Endodermal cell (in vitro differentiated cells): Measurements from ENCODE around the gene SELENOV. TPM values are rescaled to one million over a fixed set of nuclear protein-coding genes. Genes with fewer than 3 reads are reported as not detected.

Experiments used
- DNase-seq: peaks from one replicate; pipeline ENCODE4 v3.0.0-alpha.2; 2017
- H3K27ac ChIP-seq: 2 replicates; pipeline ENCODE4 v1.5.1; 2013; ENCODE audit warnings: mild to moderate bottlenecking, low read depth, low read length, moderate library complexity
- H3K27me3 ChIP-seq: 2 replicates; pipeline ENCODE4 v1.6.1; 2013; ENCODE audit warnings: mild to moderate bottlenecking, low read length, moderate library complexity; ENCODE audit not compliant: insufficient read depth, control insufficient read depth, poor library complexity, severe bottlenecking
- H3K36me3 ChIP-seq: 2 replicates; pipeline ENCODE4 v1.7.0; 2013; ENCODE audit warnings: mild to moderate bottlenecking, low read length, moderate library complexity; ENCODE audit not compliant: control insufficient read depth, insufficient read depth
- H3K4me1 ChIP-seq: one replicate; pipeline ENCODE4 v1.7.0; 2013; ENCODE audit warnings: low read length; ENCODE audit not compliant: control insufficient read depth, insufficient read depth
- H3K4me3 ChIP-seq: 2 replicates; pipeline ENCODE4 v1.5.1; 2013; ENCODE audit warnings: mild to moderate bottlenecking, low read length, moderate library complexity
- H3K9ac ChIP-seq: 2 replicates; pipeline ENCODE4 v1.6.1; 2013; ENCODE audit warnings: mild to moderate bottlenecking, low read length, moderate library complexity; ENCODE audit not compliant: poor library complexity, severe bottlenecking; ENCODE audit errors: extremely low read depth
- H3K9me3 ChIP-seq: 2 replicates; pipeline ENCODE4 v1.6.1; 2013; ENCODE audit warnings: mild to moderate bottlenecking, low read length, moderate library complexity; ENCODE audit not compliant: control insufficient read depth
- H3K27ac Mint-ChIP-seq: 2 replicates; pipeline ENCODE4 v1.8.0; 2020; ENCODE audit warnings: mixed read lengths
- H3K27me3 Mint-ChIP-seq: 2 replicates; pipeline ENCODE4 v1.8.0; 2021; ENCODE audit warnings: mild to moderate bottlenecking, mixed read lengths; ENCODE audit not compliant: insufficient read depth
- H3K36me3 Mint-ChIP-seq: 2 replicates; pipeline ENCODE4 v1.8.0; 2020; ENCODE audit warnings: low read depth, mixed read lengths
- H3K4me1 Mint-ChIP-seq: 2 replicates; pipeline ENCODE4 v1.8.0; 2020; ENCODE audit warnings: mixed read lengths
- H3K4me3 Mint-ChIP-seq: 2 replicates; pipeline ENCODE4 v1.8.0; 2020; ENCODE audit warnings: mild to moderate bottlenecking, moderate library complexity, mixed read lengths
- H3K9me3 Mint-ChIP-seq: 2 replicates; pipeline ENCODE4 v1.8.0; 2020; ENCODE audit warnings: mild to moderate bottlenecking, mixed read lengths
- CTCF ChIP-seq: fragments of 200-600 bp; sonication (generic); conservative IDR thresholded peaks from 2 replicates; pipeline ENCODE4 v1.5.0; 2021; ENCODE audit warnings: antibody characterized with exemption, mild to moderate bottlenecking
- WGBS, 2 experiments: methylation state at CpG; one replicate each; pipeline versions ENCODE4 v1.1.5 to v1.1.7; 2013; ENCODE audit warnings: missing lambda C conversion rate in 2 of 2, mixed read lengths in 1 of 2; ENCODE audit not compliant: insufficient coverage in 1 of 2, insufficient read length in 1 of 2; 5-methylcytosine and 5-hydroxymethylcytosine counted together
- total RNA-seq, 2 donors: library from RNA; stranded (reverse); fragmentation: NEBNext Ultra II Directional in 1 of 2; extraction: Animal tissue kit (Norgen Biotek cat#: 25700) in 1 of 2; gene quantifications; 2 replicates in 1 of 2; 3 replicates in 1 of 2; pipeline ENCODE4 v1.2.1, GENCODE V29; 2021

SELENOV gene
- total RNA-seq, 2 donors from 2014 or later, result 8.7 to 15.3 TPM

- peaks cover 69% of the 10 kb centered on the region for H3K36me3 Mint-ChIP-seq
- Histone ChIP-seq H3K9ac (no peak overlapping the region), H3K36me3 (peaks cover 86% of the 10 kb centered on the region), H3K4me3 (no peak overlapping the region), H3K27ac (no peak overlapping the region), H3K4me1 (no peaks in the 10 kb centered on the region), H3K27me3 (no peaks in the 10 kb centered on the region), H3K9me3 (no peaks in the 10 kb centered on the region)
- H3K27me3 Mint-ChIP-seq, result no peaks in the 10 kb centered on the region
- DNase-seq, result peak; percentile 64
- no peaks in the 10 kb centered on the region for H3K4me1 Mint-ChIP-seq
- peak overlapping the region; percentile 61 for H3K27ac Mint-ChIP-seq
- peak; percentile 22 for TF ChIP-seq CTCF
- no peaks in the 10 kb centered on the region for H3K9me3 Mint-ChIP-seq
- H3K4me3 Mint-ChIP-seq, result no peak overlapping the region
- 92 to 94% methylated on average over 6 to 11 of the region's 11 CpGs for WGBS, 2 experiments
Observed at GRCh38 chr19:39469036-39469435, 45.9 kb upstream of the SELENOV start.

GRCh38 chr19:39469567-39469966 is 45.4 kb upstream of the SELENOV start:
- Histone ChIP-seq H3K4me3 (no peak overlapping the region), H3K9me3 (no peaks in the 10 kb centered on the region), H3K4me1 (no peaks in the 10 kb centered on the region), H3K9ac (no peak overlapping the region), H3K27ac (no peak overlapping the region), H3K27me3 (no peaks in the 10 kb centered on the region), H3K36me3 (peaks cover 86% of the 10 kb centered on the region)
- Mint-ChIP-seq H3K27me3 (no peaks in the 10 kb centered on the region), H3K4me1 (no peaks in the 10 kb centered on the region), H3K27ac (peak overlapping the region; percentile 88), H3K4me3 (no peak overlapping the region), H3K36me3 (peaks cover 73% of the 10 kb centered on the region), H3K9me3 (no peaks in the 10 kb centered on the region)
- no peak for TF ChIP-seq CTCF
- no peak for DNase-seq
- WGBS, 2 experiments, result 91% methylated on average over 6 of the region's 6 CpGs; no CpG with 5 or more reads in 1 of the 2 experiments

GRCh38 chr19:39470724-39471339 is 44.1 kb upstream of the SELENOV start:
- Mint-ChIP-seq H3K36me3 (peaks cover 73% of the 10 kb centered on the region), H3K9me3 (no peaks in the 10 kb centered on the region), H3K4me1 (no peaks in the 10 kb centered on the region)

More at GRCh38 chr19:39470724-39471339, 44.1 kb upstream of the SELENOV start:
- Histone ChIP-seq H3K4me1 (no peaks in the 10 kb centered on the region), H3K9ac (no peak overlapping the region), H3K27me3 (no peaks in the 10 kb centered on the region), H3K9me3 (no peaks in the 10 kb centered on the region), H3K36me3 (peaks cover 86% of the 10 kb centered on the region), H3K27ac (no peak overlapping the region), H3K4me3 (no peak overlapping the region)
- H3K4me3 Mint-ChIP-seq, result no peak overlapping the region
- no peaks in the 10 kb centered on the region for H3K27me3 Mint-ChIP-seq
- TF ChIP-seq CTCF, result no peak
- no peak for DNase-seq
- no peak overlapping the region for H3K27ac Mint-ChIP-seq
- 90 to 93% methylated on average over 6 to 7 of the region's 7 CpGs for WGBS, 2 experiments
